A673 (cell line): ENCODE results near the gene POLDIP3.

Source experiments
- EZH2 ChIP-seq: fragments of 200-600 bp; sonication (generic); IDR thresholded peaks from 2 replicates; pipeline ENCODE4 v1.6.1; 2017; ENCODE audit warnings: borderline replicate concordance, low read depth, mild to moderate bottlenecking, mixed read lengths, antibody characterized with exemption, low read length; ENCODE audit not compliant: poor library complexity, severe bottlenecking
- TF ChIP-seq, protein P1 (sequence below): fragments of 300-800, 200-600 bp; sonication (generic); conservative IDR thresholded peaks from 2 replicates; pipeline ENCODE4 v1.5.1; 2017; ENCODE audit warnings: low read depth, mild to moderate bottlenecking, antibody characterized with exemption, low read length, moderate library complexity, mixed read lengths

DNA sequence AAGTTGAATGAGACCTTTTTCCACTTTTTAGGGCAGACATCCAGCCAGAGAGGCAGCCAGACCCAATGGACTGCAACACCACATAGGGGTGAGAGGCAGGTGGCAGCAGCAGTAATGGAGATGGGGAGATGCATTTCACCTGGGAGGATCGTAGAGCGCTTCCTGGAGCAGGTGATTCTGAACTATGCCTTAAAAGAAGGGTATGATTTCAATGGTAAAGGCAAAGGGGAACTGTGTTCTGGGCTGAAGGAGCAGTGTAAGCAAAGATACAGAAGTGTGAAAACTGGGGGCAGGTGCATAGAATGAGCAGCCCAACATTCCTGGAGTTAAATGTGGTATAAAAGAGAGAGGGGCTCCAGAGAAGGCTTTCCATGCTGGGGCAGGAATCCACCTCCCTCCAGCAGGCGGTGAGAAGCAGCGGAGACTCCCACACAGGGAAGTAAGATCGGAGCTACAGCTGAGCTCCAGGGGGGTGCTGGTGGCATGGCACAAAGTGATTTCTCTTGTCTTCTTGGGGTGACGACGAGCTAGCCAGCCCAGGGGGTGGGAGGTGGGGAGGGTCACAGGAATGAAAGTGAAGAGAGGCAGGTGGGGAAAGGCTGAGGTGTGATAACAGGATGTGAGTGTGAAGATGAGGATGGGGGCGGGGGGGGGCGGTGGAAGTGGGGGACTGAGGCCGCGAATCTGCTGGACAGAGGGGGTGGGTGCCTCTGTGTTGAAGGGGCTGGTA, 65.2 kb downstream of the POLDIP3 start:
- TF ChIP-seq, protein P1, sequence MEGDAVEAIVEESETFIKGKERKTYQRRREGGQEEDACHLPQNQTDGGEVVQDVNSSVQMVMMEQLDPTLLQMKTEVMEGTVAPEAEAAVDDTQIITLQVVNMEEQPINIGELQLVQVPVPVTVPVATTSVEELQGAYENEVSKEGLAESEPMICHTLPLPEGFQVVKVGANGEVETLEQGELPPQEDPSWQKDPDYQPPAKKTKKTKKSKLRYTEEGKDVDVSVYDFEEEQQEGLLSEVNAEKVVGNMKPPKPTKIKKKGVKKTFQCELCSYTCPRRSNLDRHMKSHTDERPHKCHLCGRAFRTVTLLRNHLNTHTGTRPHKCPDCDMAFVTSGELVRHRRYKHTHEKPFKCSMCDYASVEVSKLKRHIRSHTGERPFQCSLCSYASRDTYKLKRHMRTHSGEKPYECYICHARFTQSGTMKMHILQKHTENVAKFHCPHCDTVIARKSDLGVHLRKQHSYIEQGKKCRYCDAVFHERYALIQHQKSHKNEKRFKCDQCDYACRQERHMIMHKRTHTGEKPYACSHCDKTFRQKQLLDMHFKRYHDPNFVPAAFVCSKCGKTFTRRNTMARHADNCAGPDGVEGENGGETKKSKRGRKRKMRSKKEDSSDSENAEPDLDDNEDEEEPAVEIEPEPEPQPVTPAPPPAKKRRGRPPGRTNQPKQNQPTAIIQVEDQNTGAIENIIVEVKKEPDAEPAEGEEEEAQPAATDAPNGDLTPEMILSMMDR: no peak
- no peak for TF ChIP-seq EZH2
